ENCODE results near the gene ZER1. TPM values are rescaled to one million over a fixed set of nuclear protein-coding genes. Genes with fewer than 3 reads are reported as not detected.

Gene ZER1
- 15.9 TPM for total RNA-seq
- polyA plus RNA-seq, result 51.8 TPM

- Histone ChIP-seq H3K27ac (ENCODE audit: low read depth) (peak within 1 kb of the TSS; percentile 95), H3K36me3 (ENCODE audit: insufficient read depth) (no peaks in the 10 kb centered on the region), H3K4me3 (ENCODE audit: low read depth, low read length) (peak within 1 kb of the TSS; percentile 95), H3K4me1 (ENCODE audit: insufficient read depth) (peaks cover 4% of the 10 kb centered on the region)
- WGBS, result under 1% methylated on average over 72 of the region's 72 CpGs
- peak; percentile 73 for DNase-seq (ENCODE audit: extremely low spot score)
These were observed at the start of gene ZER1 for GRCh38 chr9:128771745-128772519. Gene ZER1 (minus strand): TSS chr9:128771927. CDS start chr9:128755565, 16,362 bp downstream.

GRCh38 chr9:128820665-128821583, 49.2 kb upstream of the ZER1 start:
- Histone ChIP-seq H3K36me3 (ENCODE audit: insufficient read depth) (peaks cover 6% of the 10 kb centered on the region), H3K4me3 (ENCODE audit: low read depth, low read length) (no peak overlapping the region), H3K27ac (ENCODE audit: low read depth) (no peak overlapping the region), H3K4me1 (ENCODE audit: insufficient read depth) (no peaks in the 10 kb centered on the region)
- DNase-seq (ENCODE audit: extremely low spot score), result no peak
- WGBS, result 89% methylated on average over 24 of the region's 24 CpGs

GRCh38 chr9:128819716-128820664, 48.3 kb upstream of the ZER1 start:
- WGBS, result 47% methylated on average over 18 of the region's 18 CpGs
- H3K4me3 ChIP-seq (ENCODE audit: low read depth, low read length), result no peak overlapping the region
- DNase-seq (ENCODE audit: extremely low spot score), result no peak
- H3K4me1 ChIP-seq (ENCODE audit: insufficient read depth), result no peaks in the 10 kb centered on the region
- no peak overlapping the region for H3K27ac ChIP-seq (ENCODE audit: low read depth)
- H3K36me3 ChIP-seq (ENCODE audit: insufficient read depth), result peaks cover 6% of the 10 kb centered on the region

GRCh38 chr9:128818839-128819715, 47.4 kb upstream of the ZER1 start:
- Histone ChIP-seq H3K4me3 (ENCODE audit: low read depth, low read length) (peak overlapping the region; percentile 77), H3K4me1 (ENCODE audit: insufficient read depth) (no peaks in the 10 kb centered on the region), H3K36me3 (ENCODE audit: insufficient read depth) (peaks cover 5% of the 10 kb centered on the region), H3K27ac (ENCODE audit: low read depth) (peak overlapping the region; percentile 77)
- no peak for DNase-seq (ENCODE audit: extremely low spot score)
- 5% methylated on average over 90 of the region's 90 CpGs for WGBS

- WGBS, result under 1% methylated on average over 70 of the region's 70 CpGs
- Histone ChIP-seq H3K4me1 (ENCODE audit: insufficient read depth) (no peaks in the 10 kb centered on the region), H3K36me3 (ENCODE audit: insufficient read depth) (peaks cover 3% of the 10 kb centered on the region), H3K4me3 (ENCODE audit: low read depth, low read length) (peak within 1 kb of the TSS; percentile 77), H3K27ac (ENCODE audit: low read depth) (peak within 1 kb of the TSS; percentile 77)
- DNase-seq (ENCODE audit: extremely low spot score), result peak; percentile 91
These were observed 46.5 kb upstream of the ZER1 start, which contains the start of gene ENDOG for GRCh38 chr9:128818099-128818838. Gene ENDOG (plus strand): TSS chr9:128818500. CDS start chr9:128818685, 185 bp downstream.

- DNase-seq (ENCODE audit: extremely low spot score), result no peak
- Histone ChIP-seq H3K4me3 (ENCODE audit: low read depth, low read length) (no peak overlapping the region), H3K4me1 (ENCODE audit: insufficient read depth) (no peaks in the 10 kb centered on the region), H3K36me3 (ENCODE audit: insufficient read depth) (no peaks in the 10 kb centered on the region), H3K27ac (ENCODE audit: low read depth) (no peak overlapping the region)
- 86% methylated on average over 5 of the region's 5 CpGs for WGBS
These were observed 39.1 kb upstream of the ZER1 start for GRCh38 chr9:128810873-128811272.

- DNase-seq (ENCODE audit: extremely low spot score), result no peak
- no peaks in the 10 kb centered on the region for H3K4me1 ChIP-seq (ENCODE audit: insufficient read depth)
- no peak overlapping the region for H3K4me3 ChIP-seq (ENCODE audit: low read depth, low read length)
- H3K27ac ChIP-seq (ENCODE audit: low read depth), result no peak overlapping the region
- no peaks in the 10 kb centered on the region for H3K36me3 ChIP-seq (ENCODE audit: insufficient read depth)
- 81% methylated on average over 2 of the region's 2 CpGs for whole genome bisulfite sequencing
These were observed 38.1 kb upstream of the ZER1 start for GRCh38 chr9:128809831-128810230.

GRCh38 chr9:128809036-128809599, 37.4 kb upstream of the ZER1 start:
- Histone ChIP-seq H3K4me1 (ENCODE audit: insufficient read depth) (no peaks in the 10 kb centered on the region), H3K27ac (ENCODE audit: low read depth) (no peak overlapping the region), H3K36me3 (ENCODE audit: insufficient read depth) (no peaks in the 10 kb centered on the region), H3K4me3 (ENCODE audit: low read depth, low read length) (no peak overlapping the region)
- 89% methylated on average over 12 of the region's 12 CpGs for WGBS
- DNase-seq (ENCODE audit: extremely low spot score), result no peak

- DNase-seq (ENCODE audit: extremely low spot score), result no peak
- Histone ChIP-seq H3K4me1 (ENCODE audit: insufficient read depth) (no peaks in the 10 kb centered on the region), H3K36me3 (ENCODE audit: insufficient read depth) (no peaks in the 10 kb centered on the region), H3K4me3 (ENCODE audit: low read depth, low read length) (no peak overlapping the region), H3K27ac (ENCODE audit: low read depth) (no peak overlapping the region)
- WGBS, result 83% methylated on average over 3 of the region's 3 CpGs
These were observed 36.8 kb upstream of the ZER1 start for GRCh38 chr9:128808543-128808942.

- no peaks in the 10 kb centered on the region for H3K36me3 ChIP-seq (ENCODE audit: insufficient read depth)
- no peak for DNase-seq (ENCODE audit: extremely low spot score)
These were observed 36.1 kb upstream of the ZER1 start for GRCh38 chr9:128807827-128808226.

GRCh38 chr9:128805661-128806060, 33.9 kb upstream of the ZER1 start:
- H3K27ac ChIP-seq (ENCODE audit: low read depth), result no peak overlapping the region
- 88% methylated on average over 14 of the region's 14 CpGs for WGBS
- DNase-seq (ENCODE audit: extremely low spot score), result no peak
- no peaks in the 10 kb centered on the region for H3K36me3 ChIP-seq (ENCODE audit: insufficient read depth)
- H3K4me1 ChIP-seq (ENCODE audit: insufficient read depth), result no peaks in the 10 kb centered on the region
- no peak overlapping the region for H3K4me3 ChIP-seq (ENCODE audit: low read depth, low read length)

More at GRCh38 chr9:128807827-128808226, 36.1 kb upstream of the ZER1 start:
- Histone ChIP-seq H3K27ac (ENCODE audit: low read depth) (no peak overlapping the region), H3K4me1 (ENCODE audit: insufficient read depth) (no peaks in the 10 kb centered on the region), H3K4me3 (ENCODE audit: low read depth, low read length) (no peak overlapping the region)
- WGBS, result 82% methylated on average over 14 of the region's 14 CpGs

Measured in urinary bladder (tissue), 4 donors.